ENCODE results near the gene SSRP1. TPM values are rescaled to one million over a fixed set of nuclear protein-coding genes. Genes with fewer than 3 reads are reported as not detected.

The SSRP1 gene
- polyA plus RNA-seq, 3 donors: 9.8 to 34.7 (median 14.7) TPM

DNA sequence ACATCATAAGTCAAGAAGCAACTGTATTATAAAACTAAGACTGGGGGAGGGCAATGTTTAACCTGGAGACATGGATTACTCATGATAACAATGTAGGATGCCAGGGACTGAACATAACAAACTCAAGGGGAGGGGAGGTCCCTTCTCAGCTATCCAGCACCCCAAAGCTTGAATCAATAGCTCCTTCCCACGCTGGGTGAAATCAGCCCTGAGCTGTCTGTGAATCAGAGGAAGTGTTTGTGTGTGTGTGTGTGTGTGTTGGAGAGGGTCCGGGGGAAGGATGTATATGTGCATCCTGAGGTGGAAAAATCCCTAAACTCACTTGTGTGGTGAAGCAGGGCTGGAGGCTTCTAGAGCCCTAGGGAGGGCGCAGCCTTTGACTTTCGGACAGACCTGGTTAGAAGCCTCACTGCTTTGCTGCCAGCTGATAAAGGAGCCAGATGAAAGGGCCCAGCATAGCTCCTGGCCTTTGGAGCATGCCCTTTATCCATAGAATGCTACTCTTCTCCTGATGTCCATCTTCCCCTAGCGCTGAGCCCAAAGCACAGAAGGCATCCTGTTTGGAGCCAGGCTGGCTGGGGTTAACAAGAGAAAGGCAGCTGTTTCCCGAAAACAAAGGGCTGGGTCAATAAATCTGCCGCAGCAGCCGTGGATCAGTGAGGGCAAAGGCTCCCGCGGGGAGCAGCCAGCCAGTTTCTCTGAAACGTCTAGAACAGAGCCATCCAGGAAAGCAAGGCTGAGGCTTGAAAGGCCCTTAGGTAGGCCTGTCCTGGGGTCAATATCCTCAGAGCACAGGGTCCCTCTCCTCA lies 46.7 kb downstream of the SSRP1 start:
- H3K27ac ChIP-seq (ENCODE audit: low read depth in 1 of 2, low read length in 2 of 2): no peak overlapping the region
- H4K20me1 ChIP-seq (ENCODE audit: insufficient read depth, low read length): no peaks in the 10 kb centered on the region
- TF ChIP-seq, protein P1, sequence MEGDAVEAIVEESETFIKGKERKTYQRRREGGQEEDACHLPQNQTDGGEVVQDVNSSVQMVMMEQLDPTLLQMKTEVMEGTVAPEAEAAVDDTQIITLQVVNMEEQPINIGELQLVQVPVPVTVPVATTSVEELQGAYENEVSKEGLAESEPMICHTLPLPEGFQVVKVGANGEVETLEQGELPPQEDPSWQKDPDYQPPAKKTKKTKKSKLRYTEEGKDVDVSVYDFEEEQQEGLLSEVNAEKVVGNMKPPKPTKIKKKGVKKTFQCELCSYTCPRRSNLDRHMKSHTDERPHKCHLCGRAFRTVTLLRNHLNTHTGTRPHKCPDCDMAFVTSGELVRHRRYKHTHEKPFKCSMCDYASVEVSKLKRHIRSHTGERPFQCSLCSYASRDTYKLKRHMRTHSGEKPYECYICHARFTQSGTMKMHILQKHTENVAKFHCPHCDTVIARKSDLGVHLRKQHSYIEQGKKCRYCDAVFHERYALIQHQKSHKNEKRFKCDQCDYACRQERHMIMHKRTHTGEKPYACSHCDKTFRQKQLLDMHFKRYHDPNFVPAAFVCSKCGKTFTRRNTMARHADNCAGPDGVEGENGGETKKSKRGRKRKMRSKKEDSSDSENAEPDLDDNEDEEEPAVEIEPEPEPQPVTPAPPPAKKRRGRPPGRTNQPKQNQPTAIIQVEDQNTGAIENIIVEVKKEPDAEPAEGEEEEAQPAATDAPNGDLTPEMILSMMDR (IDR thresholded peaks at IDR 0.05): no peak
- Mint-ChIP-seq H3K9me3 (peaks cover 0 to 2% (median 0%) of the 10 kb centered on the region in 7 donors), H3K27me3 (ENCODE audit: low read depth in 3 of 3) (peaks cover 0 to 27% (median 10%) of the 10 kb centered on the region in 3 donors), H3K4me3 (no peak overlapping the region), H3K27ac (peak overlapping the region in 1 of 7 donors; percentile 13), H3K36me3 (no peaks in the 10 kb centered on the region), H3K4me1 (no peaks in the 10 kb centered on the region)
- 22% methylated on average over 9 of the region's 11 CpGs for WGBS (ENCODE audit: insufficient coverage)
- H3K27me3 ChIP-seq (ENCODE audit: control insufficient read depth in 2 of 2, insufficient read depth in 2 of 2, low read length in 2 of 2): peaks cover 0 to 5% of the 10 kb centered on the region in 2 donors
- intact Hi-C loops (cut with micrococcal nuclease): no loop called here
- no peaks in the 10 kb centered on the region for H3K79me2 ChIP-seq (ENCODE audit: insufficient read depth, low read length)
- no peak overlapping the region for H3K4me3 ChIP-seq (replicated peaks in 1 of 3; ENCODE audit: low read depth in 2 of 3, low read length in 3 of 3)
- no peak overlapping the region for H2AFZ ChIP-seq (ENCODE audit: insufficient read depth, low read depth, low read length, poor library complexity, severe bottlenecking)
- no peaks in the 10 kb centered on the region for H3K9me3 ChIP-seq (replicated peaks in 1 of 2; ENCODE audit: control insufficient read depth in 1 of 2, insufficient read depth in 1 of 2, low read length in 2 of 2)
- H3K36me3 ChIP-seq (replicated peaks in 1 of 2; ENCODE audit: control insufficient read depth in 1 of 2, insufficient read depth in 2 of 2, low read length in 2 of 2): no peaks in the 10 kb centered on the region
- H3K4me1 ChIP-seq (ENCODE audit: control insufficient read depth in 1 of 2, insufficient read depth in 2 of 2, low read length in 2 of 2): no peaks in the 10 kb centered on the region
- H3K9ac ChIP-seq (ENCODE audit: insufficient read depth, low read length, poor library complexity, severe bottlenecking): no peak overlapping the region
- no peak overlapping the region for H3K4me2 ChIP-seq (replicated peaks; ENCODE audit: extremely low read depth, low read length, poor library complexity, severe bottlenecking)
- no peak for DNase-seq

DNA sequence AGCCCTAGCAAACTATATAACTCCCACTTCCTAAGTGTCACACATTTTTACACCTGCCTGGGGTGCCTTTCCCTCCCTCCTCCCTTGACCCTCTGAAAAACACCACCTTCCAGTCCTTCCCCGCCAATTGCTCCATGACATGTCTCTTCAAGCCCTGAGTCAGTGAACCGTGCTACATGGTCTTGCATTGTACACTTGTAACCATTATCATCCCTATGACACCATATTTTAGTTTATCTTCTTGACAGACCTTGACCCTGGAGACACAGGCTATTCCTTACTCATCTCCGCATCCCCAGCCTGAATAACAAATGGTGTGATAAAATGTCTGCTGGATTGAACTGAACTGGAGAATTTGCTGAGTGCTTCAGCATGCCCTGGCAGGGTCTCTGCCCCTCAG lies 47.8 kb downstream of the SSRP1 start:
- H3K27me3 ChIP-seq (ENCODE audit: control insufficient read depth in 2 of 2, insufficient read depth in 2 of 2, low read length in 2 of 2): peaks cover 0 to 5% of the 10 kb centered on the region in 2 donors
- H3K4me2 ChIP-seq (replicated peaks; ENCODE audit: extremely low read depth, low read length, poor library complexity, severe bottlenecking): no peak overlapping the region
- TF ChIP-seq, protein P1 (IDR thresholded peaks at IDR 0.05): no peak
- no peak overlapping the region for H3K4me3 ChIP-seq (replicated peaks in 1 of 3; ENCODE audit: low read depth in 2 of 3, low read length in 3 of 3)
- H3K9me3 Mint-ChIP-seq: peaks cover 0 to 2% (median 0%) of the 10 kb centered on the region in 7 donors
- H3K36me3 Mint-ChIP-seq: no peaks in the 10 kb centered on the region
- H3K79me2 ChIP-seq (ENCODE audit: insufficient read depth, low read length): no peaks in the 10 kb centered on the region
- DNase-seq: no peak
- no peak overlapping the region for H3K4me3 Mint-ChIP-seq
- H3K27ac ChIP-seq (ENCODE audit: low read depth in 1 of 2, low read length in 2 of 2): no peak overlapping the region
- H3K4me1 Mint-ChIP-seq: no peaks in the 10 kb centered on the region
- H3K9ac ChIP-seq (ENCODE audit: insufficient read depth, low read length, poor library complexity, severe bottlenecking): no peak overlapping the region
- no peak overlapping the region for H3K27ac Mint-ChIP-seq
- H3K27me3 Mint-ChIP-seq (ENCODE audit: low read depth in 3 of 3): peaks cover 0 to 27% (median 10%) of the 10 kb centered on the region in 3 donors
- no peaks in the 10 kb centered on the region for H4K20me1 ChIP-seq (ENCODE audit: insufficient read depth, low read length)
- no peaks in the 10 kb centered on the region for H3K36me3 ChIP-seq (replicated peaks in 1 of 2; ENCODE audit: control insufficient read depth in 1 of 2, insufficient read depth in 2 of 2, low read length in 2 of 2)
- H3K4me1 ChIP-seq (ENCODE audit: control insufficient read depth in 1 of 2, insufficient read depth in 2 of 2, low read length in 2 of 2): no peaks in the 10 kb centered on the region
- WGBS (ENCODE audit: insufficient coverage): 94% methylated on average over 2 of the region's 3 CpGs
- intact Hi-C loops (cut with micrococcal nuclease): no loop called here
- H3K9me3 ChIP-seq (replicated peaks in 1 of 2; ENCODE audit: control insufficient read depth in 1 of 2, insufficient read depth in 1 of 2, low read length in 2 of 2): no peaks in the 10 kb centered on the region
- no peak overlapping the region for H2AFZ ChIP-seq (ENCODE audit: insufficient read depth, low read depth, low read length, poor library complexity, severe bottlenecking)

All from CD14-positive monocyte (primary cell).